ENCODE results near the gene ZBTB48. TPM values are rescaled to one million over a fixed set of nuclear protein-coding genes. Genes with fewer than 3 reads are reported as not detected.
A peak's percentile ranks its signal among the peaks of the same experiment; 100 is the strongest.

The ZBTB48 gene
- total RNA-seq, 1 donor from 2014 or later: 20.0 TPM

DNA sequence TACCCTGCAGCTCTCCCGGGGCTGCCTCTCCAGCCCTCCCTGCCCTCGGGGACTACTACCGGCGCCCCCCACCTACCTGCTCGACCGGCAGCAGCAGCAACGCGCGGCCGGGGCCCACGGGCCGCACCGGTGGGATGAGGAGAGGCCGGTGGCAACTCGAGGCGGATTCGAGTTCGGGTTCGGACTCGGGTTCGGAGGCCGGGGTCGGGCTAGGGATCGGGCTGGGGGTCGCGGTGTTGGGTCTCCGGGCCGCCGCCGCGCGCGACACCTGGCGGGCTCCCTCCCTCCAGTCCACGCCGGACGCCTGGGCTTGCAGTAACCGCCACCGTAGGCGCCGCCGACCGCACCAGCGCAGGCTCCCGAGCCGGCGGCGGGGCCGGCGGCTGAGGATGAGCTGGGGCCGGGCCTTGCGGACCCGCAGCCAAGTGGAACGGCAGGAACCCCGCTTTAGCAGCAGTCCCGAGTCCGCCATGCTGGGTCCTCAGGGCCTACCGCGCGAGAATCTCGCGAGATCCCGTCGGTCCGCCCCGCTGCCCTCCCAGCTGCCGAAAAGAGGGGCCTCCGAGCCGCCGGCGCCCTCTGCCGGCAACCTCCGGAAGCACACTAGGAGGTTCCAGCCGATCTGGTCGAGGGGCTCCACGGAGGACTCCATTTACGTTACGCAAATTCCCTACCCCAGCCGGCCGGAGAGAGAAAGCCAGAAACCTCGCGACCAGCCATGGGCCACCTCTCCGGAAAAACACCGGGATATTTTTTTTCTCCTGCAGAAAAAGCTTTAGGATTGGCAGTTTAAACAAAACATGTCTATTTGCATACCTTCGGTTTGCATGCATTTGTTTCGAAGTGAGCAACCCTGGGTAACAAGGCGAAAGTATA is 25.5 kb upstream of the ZBTB48 start, which contains the start of gene NOL9:
Gene NOL9, minus strand, starts transcription at position 483 of the 876 bp plus-strand sequence. Its CDS starts 11 bp downstream, at position 472.
- Histone ChIP-seq H2AFZ (ENCODE audit: low read depth, low read length) (peak within 1 kb of the TSS; percentile 76), H3K4me1 (ENCODE audit: insufficient read depth, low read length) (peaks cover 14% of the 10 kb centered on the region), H3K4me3 (ENCODE audit: insufficient read depth, low read depth, low read length) (peak within 1 kb of the TSS; percentile 81), H3K27ac (ENCODE audit: low read depth, low read length) (peak within 1 kb of the TSS; percentile 87), H3K4me2 (ENCODE audit: low read length) (peak within 1 kb of the TSS; percentile 91), H3K79me2 (ENCODE audit: insufficient read depth, low read length) (peaks cover 32% of the 10 kb centered on the region), H3K36me3 (ENCODE audit: insufficient read depth, low read length) (peaks cover 11% of the 10 kb centered on the region), H3K27me3 (ENCODE audit: insufficient read depth, low read length) (no peaks in the 10 kb centered on the region), H3K9ac (ENCODE audit: low read length) (peak within 1 kb of the TSS; percentile 98), H4K20me1 (ENCODE audit: insufficient read depth, low read length) (peaks cover 10% of the 10 kb centered on the region), H3K9me3 (ENCODE audit: insufficient read depth, low read depth, low read length) (no peaks in the 10 kb centered on the region)
- Mint-ChIP-seq H3K36me3 (ENCODE audit: low read depth, unreplicated experiment) (peaks cover 3% of the 10 kb centered on the region), H3K27ac (ENCODE audit: unreplicated experiment) (peak within 1 kb of the TSS; percentile 87), H3K9me3 (ENCODE audit: unreplicated experiment) (no peaks in the 10 kb centered on the region), H3K27me3 (ENCODE audit: low read depth, unreplicated experiment) (no peaks in the 10 kb centered on the region), H3K4me1 (ENCODE audit: low read depth, unreplicated experiment) (peaks cover 5% of the 10 kb centered on the region), H3K4me3 (ENCODE audit: unreplicated experiment) (peak within 1 kb of the TSS; percentile 87)
- FAIRE-seq (no peak), DNase-seq (ENCODE audit: low read depth) (peak; percentile 71)
- TF ChIP-seq, protein P1, sequence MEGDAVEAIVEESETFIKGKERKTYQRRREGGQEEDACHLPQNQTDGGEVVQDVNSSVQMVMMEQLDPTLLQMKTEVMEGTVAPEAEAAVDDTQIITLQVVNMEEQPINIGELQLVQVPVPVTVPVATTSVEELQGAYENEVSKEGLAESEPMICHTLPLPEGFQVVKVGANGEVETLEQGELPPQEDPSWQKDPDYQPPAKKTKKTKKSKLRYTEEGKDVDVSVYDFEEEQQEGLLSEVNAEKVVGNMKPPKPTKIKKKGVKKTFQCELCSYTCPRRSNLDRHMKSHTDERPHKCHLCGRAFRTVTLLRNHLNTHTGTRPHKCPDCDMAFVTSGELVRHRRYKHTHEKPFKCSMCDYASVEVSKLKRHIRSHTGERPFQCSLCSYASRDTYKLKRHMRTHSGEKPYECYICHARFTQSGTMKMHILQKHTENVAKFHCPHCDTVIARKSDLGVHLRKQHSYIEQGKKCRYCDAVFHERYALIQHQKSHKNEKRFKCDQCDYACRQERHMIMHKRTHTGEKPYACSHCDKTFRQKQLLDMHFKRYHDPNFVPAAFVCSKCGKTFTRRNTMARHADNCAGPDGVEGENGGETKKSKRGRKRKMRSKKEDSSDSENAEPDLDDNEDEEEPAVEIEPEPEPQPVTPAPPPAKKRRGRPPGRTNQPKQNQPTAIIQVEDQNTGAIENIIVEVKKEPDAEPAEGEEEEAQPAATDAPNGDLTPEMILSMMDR (IDR thresholded peaks at IDR 0.05; ENCODE audit: insufficient read depth, low read depth, low read length): peak; percentile 70
- TF ChIP-seq EZH2 (IDR thresholded peaks at IDR 0.05; ENCODE audit: insufficient read depth, low read length): no peak

DNA sequence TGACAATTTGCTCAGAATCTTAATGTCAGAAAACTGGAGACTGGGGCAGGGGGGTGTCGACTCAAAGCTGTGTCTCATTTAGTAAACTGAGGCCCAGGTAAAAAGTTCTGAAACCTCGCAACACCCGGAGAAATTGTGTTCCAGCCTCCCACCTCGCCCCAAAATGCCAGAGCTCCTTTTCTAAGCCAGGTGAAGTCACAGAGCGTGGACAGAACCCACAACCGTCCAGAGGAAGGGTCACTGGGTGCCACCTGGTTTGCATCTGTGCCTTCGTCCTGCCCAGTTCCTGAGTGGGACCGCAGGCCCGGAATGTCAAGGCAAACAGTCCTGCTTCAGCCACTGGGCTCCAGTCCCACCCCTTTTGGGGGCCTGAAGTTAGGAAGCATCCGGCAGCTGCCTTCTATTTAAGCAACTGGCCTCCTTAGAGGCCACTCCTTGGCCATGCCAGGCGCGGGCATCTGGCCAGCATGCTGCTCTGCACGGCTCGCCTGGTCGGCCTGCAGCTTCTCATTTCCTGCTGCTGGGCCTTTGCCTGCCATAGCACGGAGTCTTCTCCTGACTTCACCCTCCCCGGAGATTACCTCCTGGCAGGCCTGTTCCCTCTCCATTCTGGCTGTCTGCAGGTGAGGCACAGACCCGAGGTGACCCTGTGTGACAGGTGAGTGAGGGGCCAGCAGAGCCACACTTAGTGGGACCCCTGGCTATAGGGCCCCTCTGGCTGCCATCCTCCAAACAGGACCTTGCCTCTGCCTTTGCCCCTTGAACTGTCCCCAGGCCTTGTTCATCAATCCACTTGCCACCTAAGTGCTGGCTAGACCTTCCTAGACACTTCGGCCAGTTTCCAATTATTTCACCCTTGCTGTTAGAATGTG is 24.7 kb upstream of the ZBTB48 start, which contains the start of gene TAS1R1:
Gene TAS1R1, plus strand, starts transcription at position 401 of the 872 bp plus-strand sequence. Its CDS starts 67 bp downstream, at position 468.
- Histone ChIP-seq H4K20me1 (ENCODE audit: insufficient read depth, low read length) (peaks cover 10% of the 10 kb centered on the region), H3K27me3 (ENCODE audit: insufficient read depth, low read length) (no peaks in the 10 kb centered on the region), H3K79me2 (ENCODE audit: insufficient read depth, low read length) (peaks cover 30% of the 10 kb centered on the region), H3K9me3 (ENCODE audit: insufficient read depth, low read depth, low read length) (no peaks in the 10 kb centered on the region), H2AFZ (ENCODE audit: low read depth, low read length) (peak within 1 kb of the TSS; percentile 76), H3K36me3 (ENCODE audit: insufficient read depth, low read length) (peaks cover 5% of the 10 kb centered on the region), H3K4me2 (ENCODE audit: low read length) (peak within 1 kb of the TSS; percentile 91), H3K27ac (ENCODE audit: low read depth, low read length) (peak within 1 kb of the TSS; percentile 87), H3K4me3 (ENCODE audit: insufficient read depth, low read depth, low read length) (peak within 1 kb of the TSS; percentile 81), H3K9ac (ENCODE audit: low read length) (peak within 1 kb of the TSS; percentile 98), H3K4me1 (ENCODE audit: insufficient read depth, low read length) (peaks cover 14% of the 10 kb centered on the region)
- peaks cover 3% of the 10 kb centered on the region for H3K36me3 Mint-ChIP-seq (ENCODE audit: low read depth, unreplicated experiment)
- H3K9me3 Mint-ChIP-seq (ENCODE audit: unreplicated experiment): no peaks in the 10 kb centered on the region
- peaks cover 5% of the 10 kb centered on the region for H3K4me1 Mint-ChIP-seq (ENCODE audit: low read depth, unreplicated experiment)
- H3K27ac Mint-ChIP-seq (ENCODE audit: unreplicated experiment): peak within 1 kb of the TSS; percentile 69
- DNase-seq (ENCODE audit: low read depth) (no peak), FAIRE-seq (no peak)
- TF ChIP-seq EZH2 (IDR thresholded peaks at IDR 0.05; ENCODE audit: insufficient read depth, low read length): no peak
- TF ChIP-seq, protein P1 (IDR thresholded peaks at IDR 0.05; ENCODE audit: insufficient read depth, low read depth, low read length): no peak
- peak within 1 kb of the TSS; percentile 75 for H3K4me3 Mint-ChIP-seq (ENCODE audit: unreplicated experiment)
- no peaks in the 10 kb centered on the region for H3K27me3 Mint-ChIP-seq (ENCODE audit: low read depth, unreplicated experiment)

All from astrocyte (in vitro differentiated cells and primary cell).